NK-92 (cell line): ENCODE results near the gene MKRN1.
A peak's percentile ranks its signal among the peaks of the same experiment; 100 is the strongest.
"Not testable (repeated sequence)": the region's sequence is repeated elsewhere in the genome, so short reads cannot be mapped to it uniquely, and the experiment has no call there.

Experiments used
- DNase-seq: peaks from one replicate; lab custom pipeline; 2025; ENCODE audit not compliant: unreplicated experiment; lab: John Stamatoyannopoulos, UW

The MKRN1 gene, protein sequence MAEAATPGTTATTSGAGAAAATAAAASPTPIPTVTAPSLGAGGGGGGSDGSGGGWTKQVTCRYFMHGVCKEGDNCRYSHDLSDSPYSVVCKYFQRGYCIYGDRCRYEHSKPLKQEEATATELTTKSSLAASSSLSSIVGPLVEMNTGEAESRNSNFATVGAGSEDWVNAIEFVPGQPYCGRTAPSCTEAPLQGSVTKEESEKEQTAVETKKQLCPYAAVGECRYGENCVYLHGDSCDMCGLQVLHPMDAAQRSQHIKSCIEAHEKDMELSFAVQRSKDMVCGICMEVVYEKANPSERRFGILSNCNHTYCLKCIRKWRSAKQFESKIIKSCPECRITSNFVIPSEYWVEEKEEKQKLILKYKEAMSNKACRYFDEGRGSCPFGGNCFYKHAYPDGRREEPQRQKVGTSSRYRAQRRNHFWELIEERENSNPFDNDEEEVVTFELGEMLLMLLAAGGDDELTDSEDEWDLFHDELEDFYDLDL

GRCh38 chr7:140479062-140479738 lies at the start of gene MKRN1:
TSS of gene MKRN1 (minus strand) at chr7:140479505. CDS start at chr7:140479344, 161 bp downstream.
- peak; percentile 45 for DNase-seq

GRCh38 chr7:140526787-140527664 lies 47.7 kb upstream of the MKRN1 start:
- no peak for DNase-seq

- DNase-seq = no peak
Observed at GRCh38 chr7:140526214-140526613, 46.9 kb upstream of the MKRN1 start.

DNA sequence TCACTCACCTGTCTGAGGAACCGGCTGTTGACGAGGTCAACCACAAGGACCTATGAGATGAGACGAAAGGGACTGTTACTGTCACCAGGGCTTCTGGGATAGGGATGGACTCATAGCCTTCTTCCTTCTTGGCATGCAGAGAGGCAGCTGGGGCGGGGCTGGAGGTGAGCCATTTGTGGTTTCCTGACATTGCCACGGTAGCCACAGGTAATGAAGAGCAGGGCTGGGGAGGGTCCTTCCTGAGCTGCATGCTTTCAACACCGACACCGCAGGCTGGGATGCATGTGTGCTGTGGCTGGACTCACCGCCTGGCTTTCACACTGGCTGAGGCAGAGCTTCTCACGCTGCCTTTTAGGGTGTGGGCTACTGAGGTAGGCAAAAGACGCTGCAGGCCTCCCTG lies 46.4 kb upstream of the MKRN1 start:
- no peak for DNase-seq

DNA sequence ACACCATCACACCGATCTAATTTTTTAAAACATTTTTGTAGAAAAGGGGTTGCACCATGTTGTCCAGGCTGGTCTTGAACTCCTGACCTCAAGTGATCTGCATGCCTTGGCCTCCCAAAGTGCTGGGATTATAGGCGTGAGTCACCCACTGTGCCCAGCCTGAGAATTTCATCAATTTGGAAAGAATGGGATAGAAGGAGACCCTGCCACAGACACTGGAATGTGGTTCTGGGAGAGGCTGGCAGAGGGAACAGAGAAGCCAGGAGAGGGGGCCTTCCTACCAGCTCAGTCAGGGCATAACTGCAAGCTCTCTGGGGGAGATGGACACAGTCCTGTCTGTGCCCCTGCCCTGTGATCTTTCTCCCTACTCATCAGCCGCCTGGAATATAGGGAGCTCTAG lies 42.1 kb upstream of the MKRN1 start:
- no peak for DNase-seq

GRCh38 chr7:140519007-140519399 lies 39.7 kb upstream of the MKRN1 start:
- DNase-seq = no peak

DNA sequence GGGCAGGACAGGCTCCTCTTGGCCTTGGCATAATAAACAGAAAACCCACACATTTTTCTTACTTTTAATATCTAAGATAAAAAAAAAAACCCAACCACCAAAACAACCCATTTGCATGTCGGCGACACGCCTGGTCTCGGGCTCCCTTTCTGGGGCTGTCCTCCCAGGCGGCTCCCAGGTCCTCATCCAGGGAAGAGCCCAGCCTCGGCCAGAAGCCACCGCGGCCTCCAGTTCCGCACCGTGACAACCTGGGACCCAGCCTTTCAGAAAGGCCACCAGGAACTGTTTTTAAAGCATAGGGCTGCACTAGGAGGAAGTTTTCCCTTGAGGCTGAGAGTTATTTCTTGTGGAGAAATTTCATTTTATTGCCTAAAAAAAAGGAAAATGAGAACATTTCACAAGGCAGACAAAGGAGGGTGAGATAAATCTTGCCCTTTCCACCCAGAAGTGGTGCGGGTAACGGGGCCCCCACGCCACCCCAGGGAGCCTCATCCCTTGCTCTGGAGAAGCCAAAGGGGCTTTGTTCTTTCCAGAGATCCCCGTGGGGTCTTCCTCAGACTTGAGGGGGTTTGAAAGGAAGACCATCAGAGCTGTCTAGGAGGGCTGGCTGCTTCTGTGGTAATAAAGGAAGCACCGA lies 39.2 kb upstream of the MKRN1 start:
- no peak for DNase-seq

GRCh38 chr7:140517546-140518369 lies 38.5 kb upstream of the MKRN1 start:
- no peak for DNase-seq

- DNase-seq = no peak
Observed at GRCh38 chr7:140512317-140513000, 33.2 kb upstream of the MKRN1 start.

- no peak for DNase-seq
Observed at GRCh38 chr7:140509789-140510188, 30.5 kb upstream of the MKRN1 start.

DNA sequence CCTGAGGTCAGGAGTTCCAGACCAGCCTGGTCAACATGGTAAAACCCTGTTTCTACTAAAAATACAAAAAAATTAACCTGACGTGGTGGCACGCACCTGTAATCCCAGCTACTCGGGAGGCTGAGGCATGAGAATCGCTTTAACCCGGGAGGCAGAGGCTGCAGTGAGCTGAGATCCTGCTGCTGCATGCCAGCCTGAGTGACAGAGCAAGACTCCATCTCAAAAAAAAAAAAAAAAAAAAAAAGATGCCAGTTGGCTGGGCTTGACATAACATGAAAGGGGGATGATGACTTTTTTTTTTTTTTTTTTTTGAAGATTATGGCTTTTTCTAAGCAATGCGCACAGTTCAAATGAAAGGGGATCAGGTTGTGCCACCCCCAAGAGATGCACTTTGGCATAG lies 28.3 kb upstream of the MKRN1 start:
- not testable (repeated sequence) for DNase-seq

- no peak for DNase-seq
Observed at GRCh38 chr7:140506788-140507464, 27.6 kb upstream of the MKRN1 start.

DNA sequence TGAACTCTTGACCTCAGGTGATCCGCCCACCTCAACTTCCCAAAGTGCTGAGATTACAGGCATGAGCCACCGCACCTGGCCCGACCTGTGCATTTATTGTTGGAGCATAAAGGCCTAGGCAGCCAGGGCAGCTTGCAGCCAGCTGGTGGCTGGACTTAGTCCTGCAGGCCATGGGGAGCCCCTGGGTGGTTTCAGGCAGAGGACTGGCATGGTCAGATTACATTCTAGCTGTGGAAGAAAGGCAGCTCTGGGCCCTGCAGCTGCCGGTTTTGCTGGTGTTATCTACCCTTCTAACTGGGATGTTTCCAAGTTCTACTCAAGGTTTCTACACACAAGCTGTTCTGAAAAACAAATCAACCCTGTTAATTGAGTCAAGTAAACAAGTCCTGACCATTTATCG lies 22.7 kb upstream of the MKRN1 start:
- no peak for DNase-seq

DNA sequence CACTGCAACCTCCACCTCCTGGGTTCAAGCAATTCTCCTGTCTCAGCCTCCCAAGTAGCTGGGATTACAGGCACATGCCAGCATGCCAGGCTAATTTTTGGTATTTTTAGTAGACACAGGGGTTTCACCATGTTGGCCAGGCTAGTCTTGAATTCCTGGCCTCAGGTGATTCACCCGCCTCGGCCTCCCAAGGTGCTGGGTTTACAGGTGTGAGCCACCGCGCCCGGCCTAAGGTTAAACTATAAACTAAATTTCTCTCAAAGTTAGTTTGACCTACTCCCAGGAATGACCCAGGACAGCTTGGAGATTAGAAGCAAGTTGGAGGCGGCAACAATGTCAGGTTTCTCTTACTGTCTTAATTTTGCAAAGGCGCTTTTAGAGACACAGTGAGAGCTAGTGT lies 18.5 kb upstream of the MKRN1 start:
- not testable (repeated sequence) for DNase-seq

DNA sequence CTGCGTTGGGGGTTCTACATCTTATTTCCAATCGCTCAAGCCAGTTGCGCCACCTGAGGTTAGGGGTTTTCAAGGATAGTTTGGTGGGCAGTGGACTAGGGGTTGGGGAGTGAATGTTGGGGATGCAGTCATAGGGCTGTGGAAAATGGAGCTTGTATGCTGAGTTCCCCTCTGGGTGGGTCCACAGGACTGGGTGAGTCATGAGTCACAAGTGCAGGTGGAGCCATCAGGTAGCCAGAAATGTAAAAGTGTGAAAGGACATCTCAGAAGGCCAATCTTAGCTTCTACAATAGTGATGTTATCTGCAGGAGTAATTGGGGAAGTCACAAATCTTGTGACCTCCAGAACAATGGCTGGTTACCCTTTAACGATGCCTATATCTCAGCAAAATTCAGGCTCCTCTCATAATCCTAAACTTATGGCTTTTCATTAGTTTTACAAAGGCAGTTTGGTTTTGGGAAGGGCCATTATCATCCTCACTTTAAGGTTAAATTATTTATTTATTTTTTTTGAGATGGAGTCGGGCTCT lies 18.0 kb upstream of the MKRN1 start:
- DNase-seq = no peak

DNA sequence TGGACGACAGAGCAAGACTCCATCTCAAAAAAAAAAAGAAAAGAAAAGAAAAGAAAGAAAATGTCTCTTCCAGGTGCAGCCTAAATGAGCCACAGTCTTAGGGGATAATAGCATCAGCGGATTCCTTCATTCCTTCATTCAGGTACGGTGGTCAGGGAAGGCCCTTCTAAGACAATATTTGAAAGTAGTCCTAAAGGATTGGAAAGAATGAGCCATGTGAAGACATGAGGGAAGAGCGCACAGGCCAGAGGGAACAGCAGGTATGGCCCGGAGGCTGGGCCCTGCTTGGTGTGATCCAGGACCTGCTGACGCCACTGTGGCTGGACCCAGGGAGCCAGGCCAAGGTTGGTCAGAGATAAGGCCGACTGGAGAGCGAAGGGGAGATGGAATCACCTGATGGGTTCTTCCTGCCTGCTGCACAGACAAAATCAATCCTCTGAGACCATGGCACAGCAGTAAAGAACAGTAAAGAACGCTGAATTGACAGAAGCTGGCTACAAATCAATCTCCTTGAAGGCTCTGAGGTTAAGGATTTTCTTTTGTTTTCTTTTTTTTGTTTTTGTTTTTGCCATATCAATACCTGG lies 16.3 kb upstream of the MKRN1 start:
- DNase-seq = no peak

GRCh38 chr7:140494867-140495266 lies 15.6 kb upstream of the MKRN1 start:
- DNase-seq = no peak

- DNase-seq = no peak
Observed at GRCh38 chr7:140489026-140489359, 9.7 kb upstream of the MKRN1 start.
